ENCODE results near the gene KAZALD1. TPM values are rescaled to one million over a fixed set of nuclear protein-coding genes. Genes with fewer than 3 reads are reported as not detected.

KAZALD1 gene
- polyA plus RNA-seq, 2 donors, result 0.81 to 1.4 TPM

DNA sequence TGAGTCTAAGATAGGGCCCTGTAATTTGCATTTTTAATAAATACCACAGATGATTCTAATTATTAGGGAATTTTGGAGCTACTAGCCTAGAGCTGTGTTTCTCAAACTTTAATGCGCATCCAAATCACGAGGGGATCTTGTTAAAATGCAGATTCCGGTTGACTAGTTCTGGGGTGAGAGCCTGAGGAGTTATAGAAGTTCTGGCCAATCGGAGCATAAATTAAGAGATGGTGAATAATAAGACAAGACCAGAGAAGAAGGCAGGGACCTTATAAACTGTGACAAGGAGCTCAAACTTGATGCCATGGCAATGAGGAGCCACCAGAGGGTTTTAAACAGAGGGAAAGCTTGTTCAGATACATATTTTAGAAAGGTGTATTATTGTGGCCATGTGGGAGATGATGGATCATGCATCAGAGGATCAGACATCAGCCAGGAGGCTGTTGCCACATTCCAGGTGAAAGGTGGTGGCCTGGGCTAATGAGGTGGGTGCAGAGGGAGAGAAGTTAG is 39.6 kb downstream of the KAZALD1 start:
- Histone ChIP-seq H3K27ac (ENCODE audit: low read depth in 2 of 2, low read length in 1 of 2) (no peak overlapping the region), H3K27me3 (ENCODE audit: control insufficient read depth in 1 of 2, insufficient read depth in 2 of 2, low read length in 2 of 2) (peaks cover 0 to 2% of the 10 kb centered on the region in 2 donors), H3K9me3 (ENCODE audit: control insufficient read depth in 2 of 2, insufficient read depth in 1 of 2, low read depth in 1 of 2, low read length in 1 of 2) (peaks cover 0 to 4% of the 10 kb centered on the region in 2 donors), H3K36me3 (ENCODE audit: control insufficient read depth in 2 of 2, insufficient read depth in 2 of 2, low read length in 1 of 2) (no peaks in the 10 kb centered on the region), H3K4me3 (ENCODE audit: low read depth in 1 of 2, low read length in 2 of 2) (no peak overlapping the region), H3K4me1 (ENCODE audit: control insufficient read depth in 2 of 2, insufficient read depth in 2 of 2, low read length in 1 of 2) (no peaks in the 10 kb centered on the region)
- 76 to 77% methylated on average over 4 of the region's 4 CpGs for WGBS, 2 donors

DNA sequence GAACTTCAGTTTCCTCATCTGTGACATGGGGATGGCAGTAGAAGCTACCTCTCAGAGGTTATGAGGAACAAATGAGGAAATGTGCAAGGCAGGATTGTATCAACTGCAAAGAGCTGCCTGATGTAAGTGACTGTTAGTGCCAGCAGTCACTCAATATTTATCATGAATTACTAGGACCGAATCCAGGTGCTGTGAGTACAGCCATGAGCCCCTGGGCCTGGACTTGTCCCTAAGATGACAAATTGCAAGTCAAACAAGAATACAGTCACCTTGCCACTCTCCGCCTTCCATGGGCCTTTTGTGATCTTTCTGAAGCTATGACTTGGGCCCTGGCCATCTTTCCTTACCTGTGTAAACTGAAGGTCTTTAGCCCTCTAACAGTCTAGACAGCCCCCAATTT is 41.6 kb downstream of the KAZALD1 start:
- Histone ChIP-seq H3K27me3 (ENCODE audit: control insufficient read depth in 1 of 2, insufficient read depth in 2 of 2, low read length in 2 of 2) (peaks cover 0 to 2% of the 10 kb centered on the region in 2 donors), H3K4me1 (ENCODE audit: control insufficient read depth in 2 of 2, insufficient read depth in 2 of 2, low read length in 1 of 2) (no peaks in the 10 kb centered on the region), H3K27ac (ENCODE audit: low read depth in 2 of 2, low read length in 1 of 2) (no peak overlapping the region), H3K36me3 (ENCODE audit: control insufficient read depth in 2 of 2, insufficient read depth in 2 of 2, low read length in 1 of 2) (no peaks in the 10 kb centered on the region), H3K9me3 (ENCODE audit: control insufficient read depth in 2 of 2, insufficient read depth in 1 of 2, low read depth in 1 of 2, low read length in 1 of 2) (peaks cover 0 to 4% of the 10 kb centered on the region in 2 donors), H3K4me3 (ENCODE audit: low read depth in 1 of 2, low read length in 2 of 2) (no peak overlapping the region)
- WGBS, 2 donors, result 51 to 54% methylated on average over 2 of the region's 2 CpGs

DNA sequence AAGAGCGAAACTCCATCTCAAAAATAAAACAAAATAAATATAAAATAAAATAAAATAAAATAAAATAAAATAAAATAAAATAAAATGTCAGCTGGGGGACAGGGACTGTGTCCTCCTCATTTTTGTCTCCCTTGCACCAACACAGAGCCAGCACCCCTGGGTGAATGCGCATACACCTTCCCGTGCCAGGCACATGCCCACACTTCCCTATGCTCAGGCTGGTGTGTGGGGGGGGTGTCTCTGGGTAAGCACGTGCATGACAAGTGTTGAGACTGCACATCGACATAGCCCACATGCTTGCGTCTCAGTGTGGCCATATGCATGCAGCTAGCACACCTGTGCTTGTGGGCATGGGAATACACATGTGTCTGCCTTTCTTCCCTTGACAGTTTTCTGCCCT is 44.6 kb downstream of the KAZALD1 start:
- H3K27me3 ChIP-seq (ENCODE audit: control insufficient read depth in 1 of 2, insufficient read depth in 2 of 2, low read length in 2 of 2), result no peaks in the 10 kb centered on the region
- H3K4me3 ChIP-seq (ENCODE audit: low read depth in 1 of 2, low read length in 2 of 2), result no peak overlapping the region
- H3K27ac ChIP-seq (ENCODE audit: low read depth in 2 of 2, low read length in 1 of 2), result no peak overlapping the region

DNA sequence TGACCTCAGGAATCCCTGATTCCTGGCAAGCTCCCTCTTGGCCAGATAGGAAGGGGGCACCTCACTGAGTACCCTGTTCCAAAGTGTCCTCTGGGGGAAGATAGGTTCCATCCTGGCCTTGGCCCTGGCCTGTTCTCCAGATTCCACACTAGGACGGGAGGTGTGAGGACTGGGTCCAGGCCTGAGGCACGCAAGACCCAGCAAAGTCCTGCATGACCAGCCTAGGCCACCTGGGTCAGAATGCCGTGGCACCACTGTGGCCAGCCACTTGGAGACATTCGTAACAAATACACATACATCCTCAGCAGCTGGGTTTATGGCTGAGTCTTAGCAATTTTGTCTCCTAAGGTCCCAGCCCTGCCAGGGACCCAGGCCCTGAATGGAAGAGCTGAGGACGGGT is 46.0 kb downstream of the KAZALD1 start:
- H3K9me3 ChIP-seq (ENCODE audit: control insufficient read depth in 2 of 2, insufficient read depth in 1 of 2, low read depth in 1 of 2, low read length in 1 of 2), result no peaks in the 10 kb centered on the region
- no peak overlapping the region for H3K27ac ChIP-seq (ENCODE audit: low read depth in 2 of 2, low read length in 1 of 2)

More for the DNA sequence above, 44.6 kb downstream of the KAZALD1 start:
- WGBS, 2 donors, result 74 to 79% methylated on average over 6 of the region's 6 CpGs
- Histone ChIP-seq H3K36me3 (ENCODE audit: control insufficient read depth in 2 of 2, insufficient read depth in 2 of 2, low read length in 1 of 2) (no peaks in the 10 kb centered on the region), H3K9me3 (ENCODE audit: control insufficient read depth in 2 of 2, insufficient read depth in 1 of 2, low read depth in 1 of 2, low read length in 1 of 2) (no peaks in the 10 kb centered on the region), H3K4me1 (ENCODE audit: control insufficient read depth in 2 of 2, insufficient read depth in 2 of 2, low read length in 1 of 2) (peaks cover 2% of the 10 kb centered on the region in 2 donors)

DNA sequence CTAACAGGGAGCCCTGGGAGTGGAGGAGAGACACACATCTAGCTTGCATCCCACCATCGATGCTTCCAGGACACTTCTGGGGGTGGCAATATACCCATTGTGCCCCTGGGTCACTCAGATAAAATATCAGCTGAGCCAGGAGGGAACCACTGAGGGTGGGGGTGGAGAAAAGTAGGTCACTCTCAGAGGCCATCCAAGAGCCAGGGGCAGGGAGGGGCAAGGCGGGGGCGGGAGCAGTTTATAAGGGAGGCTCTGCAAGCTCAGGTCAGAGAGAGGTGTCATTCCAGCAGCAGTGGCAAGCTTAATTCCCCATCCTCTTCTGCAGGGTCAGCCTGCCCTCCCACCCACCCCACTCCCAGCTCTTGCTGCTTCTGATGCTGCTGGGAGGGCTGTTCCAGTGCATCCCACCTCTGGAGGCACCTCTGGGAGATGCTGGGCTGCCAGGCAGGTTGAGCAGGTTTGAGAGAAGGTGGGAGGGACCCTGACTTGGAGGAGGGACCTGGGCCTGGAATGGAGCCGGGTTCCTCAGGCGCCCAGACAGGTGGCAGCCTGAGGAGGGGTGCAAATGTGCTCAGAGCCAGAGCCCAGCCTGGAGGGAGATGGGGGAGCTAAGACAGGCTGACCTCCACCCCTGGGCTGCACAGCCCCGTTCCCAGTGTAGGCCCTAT is 49.2 kb downstream of the KAZALD1 start:
- H3K9me3 ChIP-seq (ENCODE audit: control insufficient read depth in 2 of 2, insufficient read depth in 1 of 2, low read depth in 1 of 2, low read length in 1 of 2), result no peaks in the 10 kb centered on the region
- no peaks in the 10 kb centered on the region for H3K36me3 ChIP-seq (ENCODE audit: control insufficient read depth in 2 of 2, insufficient read depth in 2 of 2, low read length in 1 of 2)
- 38 to 39% methylated on average over 6 of the region's 6 CpGs for WGBS, 2 donors
- H3K27me3 ChIP-seq (ENCODE audit: control insufficient read depth in 1 of 2, insufficient read depth in 2 of 2, low read length in 2 of 2), result no peaks in the 10 kb centered on the region
- H3K4me3 ChIP-seq (ENCODE audit: low read depth in 1 of 2, low read length in 2 of 2), result no peak overlapping the region
- H3K4me1 ChIP-seq (ENCODE audit: control insufficient read depth in 2 of 2, insufficient read depth in 2 of 2, low read length in 1 of 2), result peaks cover 2% of the 10 kb centered on the region in 2 donors
- no peak overlapping the region for H3K27ac ChIP-seq (ENCODE audit: low read depth in 2 of 2, low read length in 1 of 2)

More for the DNA sequence above, 46.0 kb downstream of the KAZALD1 start:
- 89% methylated on average over 5 of the region's 5 CpGs for WGBS, 2 donors
- H3K4me3 ChIP-seq (ENCODE audit: low read depth in 1 of 2, low read length in 2 of 2), result no peak overlapping the region
- no peaks in the 10 kb centered on the region for H3K27me3 ChIP-seq (ENCODE audit: control insufficient read depth in 1 of 2, insufficient read depth in 2 of 2, low read length in 2 of 2)
- no peaks in the 10 kb centered on the region for H3K36me3 ChIP-seq (ENCODE audit: control insufficient read depth in 2 of 2, insufficient read depth in 2 of 2, low read length in 1 of 2)
- peaks cover 2% of the 10 kb centered on the region in 2 donors for H3K4me1 ChIP-seq (ENCODE audit: control insufficient read depth in 2 of 2, insufficient read depth in 2 of 2, low read length in 1 of 2)

DNA sequence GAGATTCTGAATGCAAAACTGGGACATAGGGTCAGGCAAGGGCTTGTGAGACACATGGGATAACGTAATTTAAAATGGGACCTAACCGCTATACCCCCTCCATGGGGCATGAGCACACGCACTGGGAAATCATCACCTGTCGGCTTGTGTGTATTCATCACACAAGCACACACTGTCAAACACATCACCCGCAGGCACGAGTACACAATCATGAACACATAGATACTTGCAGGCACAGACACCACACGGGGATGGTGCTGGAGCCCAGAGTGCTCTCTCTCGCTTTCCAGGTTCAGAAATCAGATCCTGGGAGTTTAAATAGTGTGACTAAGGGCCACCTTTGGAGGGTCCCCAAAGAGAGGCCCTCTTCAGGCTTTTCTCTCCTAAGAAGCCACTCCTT is 49.8 kb downstream of the KAZALD1 start:
- H3K27ac ChIP-seq (ENCODE audit: low read depth in 2 of 2, low read length in 1 of 2), result no peak overlapping the region
- H3K27me3 ChIP-seq (ENCODE audit: control insufficient read depth in 1 of 2, insufficient read depth in 2 of 2, low read length in 2 of 2), result no peaks in the 10 kb centered on the region
- H3K4me1 ChIP-seq (ENCODE audit: control insufficient read depth in 2 of 2, insufficient read depth in 2 of 2, low read length in 1 of 2), result peaks cover 2% of the 10 kb centered on the region in 2 donors
- H3K4me3 ChIP-seq (ENCODE audit: low read depth in 1 of 2, low read length in 2 of 2), result no peak overlapping the region
- no peaks in the 10 kb centered on the region for H3K9me3 ChIP-seq (ENCODE audit: control insufficient read depth in 2 of 2, insufficient read depth in 1 of 2, low read depth in 1 of 2, low read length in 1 of 2)
- H3K36me3 ChIP-seq (ENCODE audit: control insufficient read depth in 2 of 2, insufficient read depth in 2 of 2, low read length in 1 of 2), result no peaks in the 10 kb centered on the region
- WGBS, 2 donors, result 68 to 77% methylated on average over 8 of the region's 8 CpGs

DNA sequence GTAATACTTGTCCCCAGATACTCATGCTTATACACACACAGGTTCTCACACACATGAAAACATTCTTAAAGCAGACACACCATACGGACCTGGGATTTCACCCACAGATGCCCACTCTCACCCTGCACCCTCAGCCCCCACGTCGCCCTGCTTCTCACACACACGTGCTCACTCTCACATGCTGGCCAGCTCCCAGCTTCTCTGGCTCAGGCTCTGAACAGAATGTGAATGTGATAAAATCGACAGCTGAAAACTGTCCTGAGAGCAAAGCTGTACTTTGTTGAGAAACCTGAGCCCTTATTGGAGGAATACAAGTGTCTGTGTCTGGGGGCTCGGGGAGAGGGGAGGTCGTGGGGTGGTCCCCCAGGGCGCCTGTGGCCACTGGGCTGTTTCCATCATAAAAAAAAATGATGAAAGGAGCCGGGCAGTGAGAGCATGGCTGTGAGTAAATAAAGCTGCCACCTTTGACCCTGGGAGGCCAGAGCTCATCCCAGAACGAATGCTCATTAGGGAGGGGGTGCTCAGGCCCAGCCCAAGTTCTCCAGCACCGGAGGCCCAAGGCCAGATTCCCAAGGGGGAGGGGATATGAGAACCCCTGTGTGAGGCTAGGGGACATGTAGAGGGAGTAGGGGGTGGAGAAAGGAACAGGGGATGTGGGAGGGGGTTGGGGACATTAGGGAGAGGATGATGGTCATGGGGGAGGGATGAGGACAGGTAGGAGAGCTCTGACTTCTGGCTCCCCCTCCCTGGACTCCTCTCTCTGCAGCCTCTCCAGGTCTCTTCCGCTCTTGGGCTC is 51.2 kb downstream of the KAZALD1 start:
- WGBS, 2 donors, result 20 to 26% methylated on average over 12 of the region's 12 CpGs
- Histone ChIP-seq H3K4me1 (ENCODE audit: control insufficient read depth in 2 of 2, insufficient read depth in 2 of 2, low read length in 1 of 2) (peaks cover 2% of the 10 kb centered on the region in 2 donors), H3K27me3 (ENCODE audit: control insufficient read depth in 1 of 2, insufficient read depth in 2 of 2, low read length in 2 of 2) (no peaks in the 10 kb centered on the region), H3K4me3 (ENCODE audit: low read depth in 1 of 2, low read length in 2 of 2) (no peak overlapping the region), H3K27ac (ENCODE audit: low read depth in 2 of 2, low read length in 1 of 2) (no peak overlapping the region), H3K9me3 (ENCODE audit: control insufficient read depth in 2 of 2, insufficient read depth in 1 of 2, low read depth in 1 of 2, low read length in 1 of 2) (no peaks in the 10 kb centered on the region), H3K36me3 (ENCODE audit: control insufficient read depth in 2 of 2, insufficient read depth in 2 of 2, low read length in 1 of 2) (no peaks in the 10 kb centered on the region)

DNA sequence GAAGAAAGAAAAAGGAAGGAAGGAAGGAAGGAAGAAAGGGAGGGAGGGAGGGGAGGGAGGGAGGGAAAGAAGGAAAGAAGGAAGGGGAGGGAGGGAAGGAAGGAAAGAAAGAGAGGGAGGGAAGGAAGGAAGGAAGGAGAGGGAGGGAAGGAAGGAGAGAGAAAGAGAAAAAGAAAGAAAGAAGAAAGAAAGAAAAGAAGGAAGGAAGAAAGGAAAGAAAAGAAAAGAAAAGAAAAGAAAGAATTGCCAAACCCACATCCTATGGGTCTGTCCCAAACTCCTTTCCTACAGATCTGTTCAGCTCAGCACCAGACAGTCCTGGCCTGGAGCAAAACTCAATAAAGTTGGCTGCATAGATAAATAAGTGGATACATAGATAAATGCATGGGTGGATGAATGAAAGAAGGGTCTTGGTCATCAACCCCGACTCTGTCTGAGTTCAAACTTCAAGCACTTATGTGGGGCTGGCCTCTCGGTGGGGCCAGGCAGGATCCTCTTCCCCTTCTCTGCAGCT is 52.2 kb downstream of the KAZALD1 start:
- Histone ChIP-seq H3K9me3 (ENCODE audit: control insufficient read depth in 2 of 2, insufficient read depth in 1 of 2, low read depth in 1 of 2, low read length in 1 of 2) (no peaks in the 10 kb centered on the region), H3K36me3 (ENCODE audit: control insufficient read depth in 2 of 2, insufficient read depth in 2 of 2, low read length in 1 of 2) (no peaks in the 10 kb centered on the region), H3K4me1 (ENCODE audit: control insufficient read depth in 2 of 2, insufficient read depth in 2 of 2, low read length in 1 of 2) (peaks cover 2% of the 10 kb centered on the region in 2 donors), H3K27ac (ENCODE audit: low read depth in 2 of 2, low read length in 1 of 2) (no peak overlapping the region), H3K4me3 (ENCODE audit: low read depth in 1 of 2, low read length in 2 of 2) (no peak overlapping the region), H3K27me3 (ENCODE audit: control insufficient read depth in 1 of 2, insufficient read depth in 2 of 2, low read length in 2 of 2) (no peaks in the 10 kb centered on the region)
- WGBS, 2 donors, result 63 to 73% methylated on average over 2 of the region's 2 CpGs

DNA sequence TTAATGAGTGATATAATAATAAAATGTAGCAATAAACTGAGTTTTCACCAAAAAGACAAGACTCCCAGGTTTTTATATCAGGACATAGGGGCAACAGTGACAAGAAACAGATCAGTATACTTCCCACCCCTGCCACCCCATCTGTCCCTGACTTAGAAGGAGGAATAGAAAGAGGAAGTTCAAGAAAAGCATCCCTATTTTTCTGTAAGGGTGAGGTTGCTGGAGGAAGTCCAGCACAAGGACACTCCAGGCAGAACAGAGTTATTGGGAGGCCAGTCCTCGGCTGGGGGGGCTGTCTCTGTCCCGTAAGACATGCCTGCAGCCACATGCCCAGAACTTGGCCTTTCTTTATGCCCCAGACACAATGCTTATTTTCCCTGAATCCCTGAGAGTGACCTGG is 52.9 kb downstream of the KAZALD1 start:
- H3K36me3 ChIP-seq (ENCODE audit: control insufficient read depth in 2 of 2, insufficient read depth in 2 of 2, low read length in 1 of 2), result no peaks in the 10 kb centered on the region
- peaks cover 2% of the 10 kb centered on the region in 2 donors for H3K4me1 ChIP-seq (ENCODE audit: control insufficient read depth in 2 of 2, insufficient read depth in 2 of 2, low read length in 1 of 2)
- H3K9me3 ChIP-seq (ENCODE audit: control insufficient read depth in 2 of 2, insufficient read depth in 1 of 2, low read depth in 1 of 2, low read length in 1 of 2), result no peaks in the 10 kb centered on the region
- WGBS, 2 donors, result 38 to 61% methylated on average over 2 of the region's 2 CpGs
- H3K4me3 ChIP-seq (ENCODE audit: low read depth in 1 of 2, low read length in 2 of 2), result no peak overlapping the region
- H3K27ac ChIP-seq (ENCODE audit: low read depth in 2 of 2, low read length in 1 of 2), result no peak overlapping the region
- no peaks in the 10 kb centered on the region for H3K27me3 ChIP-seq (ENCODE audit: control insufficient read depth in 1 of 2, insufficient read depth in 2 of 2, low read length in 2 of 2)
